GM11168 (cell line): ENCODE data around the gene MICAL3.

ENCODE experiments used
- in situ Hi-C: fragments of 300-500 bp; cut with MboI; formaldehyde crosslinking; loops from one replicate; pipeline ENCODE4 v1.12.0; 2022; ENCODE audit warnings: low sequenced_read_pairs; ENCODE audit not compliant: unreplicated experiment

Gene MICAL3

DNA sequence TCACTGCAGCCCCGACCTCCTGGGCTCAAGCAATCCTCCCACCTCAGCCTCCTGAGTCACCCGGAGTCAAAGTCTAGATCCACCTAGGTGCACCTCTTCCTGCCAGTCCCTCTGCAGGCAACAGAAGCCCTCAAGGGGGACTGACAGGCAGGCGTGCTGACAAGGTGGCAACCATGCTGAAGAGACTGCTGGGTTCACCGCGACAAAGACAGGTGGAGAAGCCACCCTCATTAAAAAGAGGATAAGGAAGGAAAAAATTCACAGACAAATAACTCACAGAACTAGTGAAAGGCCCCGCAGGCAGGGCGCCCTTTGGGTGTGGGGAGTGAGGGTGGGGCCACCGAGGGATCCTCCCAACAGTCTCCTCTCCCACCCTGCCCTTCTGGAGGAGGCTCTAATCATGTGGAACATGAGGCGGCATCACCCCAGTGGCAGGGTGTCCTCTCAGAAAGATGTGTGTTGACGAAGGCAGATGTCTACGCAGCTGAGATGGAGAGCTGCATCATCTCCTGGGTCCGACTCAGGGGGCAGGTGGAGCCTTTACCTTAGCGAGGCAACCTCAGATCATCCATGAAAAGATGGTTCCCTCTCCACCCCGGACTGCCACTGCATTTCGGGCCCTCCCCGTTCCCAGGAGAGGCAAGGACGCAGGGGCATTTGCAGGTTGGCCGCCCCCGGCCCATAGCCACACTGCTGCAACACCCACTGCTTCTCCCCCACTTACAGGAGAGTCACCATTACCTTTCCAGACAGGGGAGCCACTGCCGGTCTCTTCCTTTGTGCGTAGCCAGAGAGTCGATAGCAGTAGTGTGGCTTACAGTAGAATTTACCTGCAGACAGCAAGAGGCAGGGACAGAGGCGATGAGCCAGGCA is 158.9 kb downstream of the MICAL3 start:
- in situ Hi-C loops, result no loop called here

GRCh38 chr22:17864398-17865182 is 159.8 kb downstream of the MICAL3 start:
- in situ Hi-C loops, result no loop called here

- in situ Hi-C loops, result no loop called here
Observed at GRCh38 chr22:17862646-17863181, 161.6 kb downstream of the MICAL3 start.

GRCh38 chr22:17861909-17862308 is 162.5 kb downstream of the MICAL3 start:
- in situ Hi-C loops, result no loop called here

GRCh38 chr22:17860220-17860965 is 164.0 kb downstream of the MICAL3 start:
- in situ Hi-C loops, result no loop called here

GRCh38 chr22:17858033-17858432 is 166.3 kb downstream of the MICAL3 start:
- in situ Hi-C loops, result no loop called here

- in situ Hi-C loops, result no loop called here
Observed at GRCh38 chr22:17855572-17856290, 168.6 kb downstream of the MICAL3 start.

DNA sequence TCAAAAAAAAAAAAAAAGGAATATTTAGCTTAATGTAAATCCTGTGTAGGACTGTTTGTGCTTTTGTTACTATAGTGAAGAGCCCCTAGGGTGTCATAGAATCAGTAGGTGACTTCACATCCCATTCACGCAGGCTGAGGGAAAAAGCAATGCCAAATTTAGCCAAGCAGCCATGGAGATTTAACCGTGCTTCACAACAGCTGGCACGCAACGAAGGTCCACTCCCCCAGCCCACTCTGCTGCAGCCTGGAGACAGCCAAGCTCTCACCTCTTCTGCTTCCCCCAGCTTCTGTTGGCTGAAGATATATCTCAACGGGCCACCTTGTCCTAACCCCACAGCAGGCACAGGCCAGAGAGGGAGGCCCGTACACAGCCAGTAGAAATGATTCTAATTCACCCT is 171.3 kb downstream of the MICAL3 start:
- in situ Hi-C loops, result no loop called here

- in situ Hi-C loops, result no loop called here
Observed at GRCh38 chr22:17851759-17852158, 172.6 kb downstream of the MICAL3 start.

DNA sequence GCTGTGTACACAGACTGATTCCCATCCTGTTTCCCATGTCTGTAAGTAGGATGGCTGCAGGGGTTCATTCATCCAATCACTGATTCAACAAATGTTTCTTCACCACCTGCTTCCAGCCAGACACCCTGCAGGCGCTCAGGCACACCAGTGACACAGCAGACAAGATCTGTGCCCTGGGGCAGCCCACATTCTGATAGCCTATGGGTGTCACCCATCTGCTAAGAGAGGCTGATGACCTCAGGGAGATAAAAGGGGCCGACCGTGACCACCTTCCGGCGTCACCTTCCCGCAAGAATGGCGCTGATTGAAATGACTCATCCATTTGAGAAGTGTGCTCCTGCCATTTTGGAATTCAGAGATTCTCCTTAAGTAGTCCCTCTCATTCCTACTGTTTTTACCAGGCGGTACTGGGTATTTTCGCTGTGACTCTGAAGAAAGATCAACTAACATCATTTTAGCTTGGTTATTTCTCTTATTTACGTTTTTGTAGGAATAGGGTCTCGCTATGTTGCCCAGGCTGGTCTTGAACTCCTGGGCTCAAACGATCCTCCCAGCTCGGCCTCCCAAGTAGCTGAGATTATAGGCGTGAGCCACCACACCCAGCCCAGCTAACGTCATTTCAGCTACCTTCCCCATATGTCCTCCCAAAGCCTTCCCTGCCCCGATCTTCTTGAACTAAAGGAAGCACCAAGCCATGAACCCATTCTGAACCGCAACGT is 176.8 kb downstream of the MICAL3 start:
- in situ Hi-C loops, result no loop called here

DNA sequence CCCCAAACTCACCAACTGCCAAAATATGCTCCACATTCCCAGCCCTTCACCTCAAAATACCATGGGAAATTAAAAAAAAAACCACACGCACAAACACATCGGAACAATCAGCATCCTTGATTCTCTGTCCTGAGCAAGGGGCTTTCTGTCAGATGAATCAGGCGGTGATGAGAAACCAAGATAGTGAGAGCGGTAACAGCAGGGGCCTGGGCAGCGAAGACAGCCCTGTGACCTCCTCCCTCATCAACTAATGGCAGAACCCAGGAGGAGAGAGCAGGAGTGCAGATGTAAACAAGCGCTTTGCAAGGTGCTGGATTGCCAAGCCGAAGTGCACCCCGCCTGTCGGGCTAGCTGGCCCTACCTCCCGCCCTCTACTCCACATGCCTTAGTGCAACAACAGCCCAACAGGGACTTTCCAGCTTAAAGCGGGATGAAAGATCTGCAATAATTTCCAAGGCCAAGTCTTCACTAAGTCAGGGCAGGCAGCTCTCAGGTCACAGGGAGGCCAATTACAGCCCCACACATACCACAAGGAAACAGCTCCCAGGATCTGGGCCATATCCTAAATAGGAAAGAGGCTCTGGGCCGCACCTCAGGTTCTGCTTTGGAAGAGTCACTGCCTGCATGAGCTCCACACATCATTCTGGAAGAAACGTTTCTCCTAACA is 177.9 kb downstream of the MICAL3 start:
- in situ Hi-C loops, result no loop called here

DNA sequence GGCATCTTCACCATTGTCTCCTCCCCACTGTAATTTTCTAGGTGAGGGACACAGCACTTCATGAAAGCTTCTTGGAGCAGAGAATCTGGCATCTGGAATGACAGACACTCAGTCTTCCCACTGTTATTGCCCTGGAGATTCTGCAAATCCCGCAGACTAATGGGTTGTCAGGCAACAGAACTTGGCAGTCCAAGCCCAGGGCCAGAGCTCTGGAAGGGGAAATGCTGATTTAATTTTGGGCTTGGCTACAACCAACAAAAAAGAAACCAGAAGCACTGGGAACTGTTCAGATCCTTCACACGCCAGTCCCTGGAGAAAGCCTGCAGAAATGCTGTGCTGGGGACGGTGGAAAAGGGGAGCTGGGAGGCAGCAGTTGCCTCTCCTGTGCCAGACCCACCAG is 178.6 kb downstream of the MICAL3 start:
- in situ Hi-C loops, result no loop called here

DNA sequence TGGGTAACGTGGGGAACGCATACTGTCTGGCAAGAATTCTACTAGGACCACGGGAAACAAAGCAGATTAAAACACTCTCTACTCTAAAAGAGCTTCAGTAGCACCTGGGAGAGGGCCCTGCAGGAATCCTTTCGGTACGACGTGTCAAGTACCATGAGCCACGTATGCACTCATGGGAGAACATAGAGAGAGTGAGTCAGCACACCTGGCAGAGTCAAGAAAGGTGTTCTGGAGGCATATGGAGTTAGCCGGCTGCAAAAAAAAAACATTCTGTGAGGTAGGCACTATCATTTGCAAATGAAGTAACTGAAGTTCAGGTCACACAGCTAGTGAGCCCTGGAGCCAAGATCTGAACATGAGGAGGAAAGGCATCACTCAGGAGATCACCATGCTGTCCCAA is 179.0 kb downstream of the MICAL3 start:
- in situ Hi-C loops, result no loop called here

GRCh38 chr22:17844150-17844549 is 180.2 kb downstream of the MICAL3 start:
- in situ Hi-C loops, result no loop called here

DNA sequence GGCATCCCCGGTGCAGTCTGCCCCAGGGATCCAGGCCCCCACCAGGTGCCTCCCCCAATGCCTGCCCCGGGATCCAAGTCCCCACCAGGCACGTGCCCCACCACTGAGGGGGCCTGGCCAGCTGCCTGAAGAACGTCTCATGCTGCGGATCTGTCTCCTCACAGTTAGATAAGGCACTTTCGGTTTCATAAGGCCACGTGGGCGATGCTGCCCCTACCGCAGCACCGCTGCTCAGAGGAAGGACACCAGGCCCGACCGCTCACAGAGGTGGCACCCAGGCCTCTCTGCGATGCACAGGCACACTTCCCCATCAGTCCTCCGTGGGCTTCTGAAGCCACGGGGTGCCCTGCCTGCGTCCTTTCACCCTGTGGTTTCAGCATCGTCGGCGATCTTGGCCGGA is 182.0 kb downstream of the MICAL3 start:
- in situ Hi-C loops, result no loop called here

- in situ Hi-C loops, result no loop called here
Observed at GRCh38 chr22:17841836-17842235, 182.5 kb downstream of the MICAL3 start.

DNA sequence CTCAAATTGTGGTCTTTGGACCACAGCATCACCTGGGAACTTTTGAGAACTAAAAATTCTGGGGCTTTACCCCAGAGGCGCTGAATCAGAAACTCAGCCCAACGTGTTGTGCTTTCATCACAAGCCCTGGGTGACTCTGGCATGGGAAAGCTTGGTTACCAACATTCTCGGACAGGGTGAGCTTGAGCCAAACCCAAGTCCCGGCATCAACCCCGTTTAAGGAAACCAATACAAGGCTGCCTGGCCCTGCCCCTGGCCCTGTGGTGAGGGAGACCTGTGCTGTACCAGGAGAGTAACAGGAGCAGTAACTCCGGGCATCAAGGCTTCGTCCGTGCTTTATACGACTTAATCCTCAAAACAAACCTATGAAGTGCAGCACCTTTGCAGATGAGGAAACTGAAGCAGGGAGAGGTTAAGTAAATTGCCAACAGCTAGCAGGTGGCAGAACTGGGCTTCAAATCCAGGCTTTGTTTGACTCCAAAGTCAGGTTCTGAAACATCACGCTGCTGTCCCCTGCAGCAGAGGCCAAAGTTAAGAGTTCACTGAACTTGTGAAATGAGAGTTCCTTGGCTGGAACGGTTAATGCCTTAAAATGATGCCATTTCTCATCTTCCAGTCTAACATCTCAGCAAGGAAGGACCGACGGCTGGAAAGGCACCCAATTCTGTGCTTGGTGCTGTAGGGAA is 186.0 kb downstream of the MICAL3 start:
- in situ Hi-C loops, result no loop called here
